Measurements from ENCODE around the gene PTPRS.
"Not testable (repeated sequence)": the region's sequence is repeated elsewhere in the genome, so short reads cannot be mapped to it uniquely, and the experiment has no call there.

PTPRS gene

DNA sequence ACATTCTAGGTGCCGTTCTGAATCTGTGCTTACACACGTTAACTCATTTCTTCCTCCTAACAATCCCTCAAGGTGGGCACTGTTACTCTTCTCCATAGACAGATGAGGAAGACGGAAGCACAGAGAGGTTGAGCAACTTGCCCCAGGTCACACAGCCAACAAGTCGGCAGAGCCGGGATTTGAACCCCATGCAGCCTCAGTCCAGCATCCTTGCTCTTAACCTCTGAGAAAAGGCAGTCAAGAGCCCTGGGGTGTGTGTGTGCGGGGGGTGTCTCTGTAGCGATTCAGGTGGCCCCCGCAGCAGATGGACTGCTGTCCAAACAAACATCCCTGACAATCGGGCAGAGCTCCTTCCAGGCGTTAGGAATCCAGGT is 6.3 kb downstream of the PTPRS start:
- Histone ChIP-seq H3K9me3 (ENCODE audit: low read depth, low read length) (no peaks in the 10 kb centered on the region), H3K9ac (ENCODE audit: insufficient read length) (no peak overlapping the region), H3K36me3 (ENCODE audit: insufficient read depth, low read length) (no peaks in the 10 kb centered on the region), H3K4me3 (no peak overlapping the region), H3K27ac (no peak overlapping the region)
- DNase-seq (ENCODE audit: low read depth, low spot score) = no peak
- TF ChIP-seq POLR2AphosphoS5 (IDR thresholded peaks at IDR 0.05; ENCODE audit: borderline replicate concordance, low read depth, low read length) (no peak), FOXP2 (optimal IDR thresholded peaks at IDR 0.05; ENCODE audit: control extremely low read depth, extremely low read length, insufficient read depth) (no peak), EZH2 (IDR thresholded peaks at IDR 0.05) (no peak)

DNA sequence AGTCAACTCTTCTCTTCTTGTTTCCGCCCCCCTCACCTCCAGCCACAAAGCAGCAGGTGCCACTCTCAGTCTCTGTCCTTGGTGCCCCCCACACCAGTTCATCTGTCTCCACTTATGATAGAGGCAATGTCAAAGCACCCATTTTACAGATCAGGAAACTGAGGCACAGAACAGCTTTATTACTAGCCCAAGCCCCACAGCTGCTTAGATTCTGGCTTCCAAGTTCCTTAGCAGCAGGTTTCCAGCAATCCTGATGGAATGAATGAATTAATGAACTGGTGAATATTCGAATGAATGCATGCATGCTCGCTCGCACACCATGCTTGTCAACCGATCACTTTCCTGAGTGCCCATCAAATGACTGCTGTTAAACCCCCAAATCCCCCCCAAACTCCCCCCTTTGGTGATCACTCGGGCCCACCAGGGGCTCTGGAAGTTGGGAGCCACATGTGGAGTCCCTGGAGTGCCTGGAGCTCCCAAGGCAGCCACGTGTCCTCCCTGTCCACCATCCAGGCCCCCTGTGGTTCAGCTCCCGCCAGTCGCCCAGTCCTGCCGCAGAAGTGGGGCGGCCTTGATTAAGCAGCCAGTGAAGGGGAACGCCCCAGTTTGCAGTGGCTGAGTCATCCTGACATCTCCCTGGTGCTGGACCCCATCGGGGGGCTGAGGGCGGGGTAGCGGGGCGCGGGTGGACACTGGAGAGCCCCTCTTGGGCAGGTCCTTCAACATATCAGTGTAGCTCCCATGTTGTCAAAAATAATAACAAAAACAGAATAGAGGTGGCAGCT is 6.8 kb downstream of the PTPRS start:
- H3K4me3 ChIP-seq = no peak overlapping the region
- TF ChIP-seq FOXP2 (optimal IDR thresholded peaks at IDR 0.05; ENCODE audit: control extremely low read depth, extremely low read length, insufficient read depth) (no peak), POLR2AphosphoS5 (IDR thresholded peaks at IDR 0.05; ENCODE audit: borderline replicate concordance, low read depth, low read length) (no peak)
- H3K36me3 ChIP-seq (ENCODE audit: insufficient read depth, low read length) = no peaks in the 10 kb centered on the region
- DNase-seq (ENCODE audit: low read depth, low spot score) = no peak
- no peak overlapping the region for H3K27ac ChIP-seq
- H3K9ac ChIP-seq (ENCODE audit: insufficient read length) = no peak overlapping the region
- H3K9me3 ChIP-seq (ENCODE audit: low read depth, low read length) = no peaks in the 10 kb centered on the region

DNA sequence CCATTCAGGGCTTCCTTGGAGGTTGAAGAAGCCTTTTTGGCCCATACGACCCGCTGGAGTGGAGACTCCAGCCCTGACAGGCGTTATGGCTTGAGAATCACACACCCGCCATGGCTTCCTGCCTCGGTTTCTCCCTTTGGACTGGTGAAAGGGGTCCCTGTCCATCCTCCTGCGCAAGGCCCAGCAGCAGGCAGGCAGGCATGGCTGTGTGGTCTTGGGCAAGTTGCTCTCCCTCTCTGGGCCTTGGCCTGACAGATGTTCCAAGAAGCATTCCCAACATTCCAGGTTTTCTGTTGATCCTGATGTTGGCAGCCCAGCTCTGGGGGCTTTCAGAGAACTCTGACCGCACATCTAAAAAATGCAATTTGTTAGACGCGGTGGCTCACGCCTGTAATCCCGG is 8.1 kb downstream of the PTPRS start:
- no peaks in the 10 kb centered on the region for H3K36me3 ChIP-seq (ENCODE audit: insufficient read depth, low read length)
- H3K27ac ChIP-seq = no peak overlapping the region
- no peak overlapping the region for H3K9ac ChIP-seq (ENCODE audit: insufficient read length)
- no peak for TF ChIP-seq FOXP2 (optimal IDR thresholded peaks at IDR 0.05; ENCODE audit: control extremely low read depth, extremely low read length, insufficient read depth)
- no peak for TF ChIP-seq EZH2 (IDR thresholded peaks at IDR 0.05)
- TF ChIP-seq POLR2AphosphoS5 (IDR thresholded peaks at IDR 0.05; ENCODE audit: borderline replicate concordance, low read depth, low read length) = no peak
- DNase-seq (ENCODE audit: low read depth, low spot score) = no peak
- no peak overlapping the region for H3K4me3 ChIP-seq
- no peaks in the 10 kb centered on the region for H3K9me3 ChIP-seq (ENCODE audit: low read depth, low read length)

DNA sequence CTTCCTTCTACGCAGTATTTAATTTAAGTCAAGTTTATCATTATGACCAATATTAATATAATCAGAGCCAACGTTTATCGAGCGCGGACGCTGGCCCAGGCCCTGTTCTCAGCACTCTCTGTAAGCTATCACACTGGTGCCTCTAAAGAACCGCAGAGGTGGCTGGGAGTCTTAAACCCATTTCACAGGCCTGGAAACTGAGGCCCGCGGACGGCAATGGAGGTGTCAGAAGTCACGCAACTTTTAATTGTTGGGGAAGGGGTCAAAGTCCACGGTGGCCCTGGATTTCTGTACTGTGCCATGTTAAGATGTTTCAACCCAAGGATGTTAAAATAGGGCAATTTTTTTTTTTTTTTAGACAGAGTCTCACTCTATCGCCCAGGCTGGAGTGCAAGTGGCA is 8.8 kb downstream of the PTPRS start:
- H3K36me3 ChIP-seq (ENCODE audit: insufficient read depth, low read length) = no peaks in the 10 kb centered on the region
- TF ChIP-seq POLR2AphosphoS5 (IDR thresholded peaks at IDR 0.05; ENCODE audit: borderline replicate concordance, low read depth, low read length) (no peak), FOXP2 (optimal IDR thresholded peaks at IDR 0.05; ENCODE audit: control extremely low read depth, extremely low read length, insufficient read depth) (no peak), EZH2 (IDR thresholded peaks at IDR 0.05) (no peak)
- H3K9ac ChIP-seq (ENCODE audit: insufficient read length) = no peak overlapping the region
- H3K27ac ChIP-seq = no peak overlapping the region
- no peak for DNase-seq (ENCODE audit: low read depth, low spot score)
- H3K9me3 ChIP-seq (ENCODE audit: low read depth, low read length) = no peaks in the 10 kb centered on the region
- no peak overlapping the region for H3K4me3 ChIP-seq

- H3K4me3 ChIP-seq = no peak overlapping the region
- no peak overlapping the region for H3K9ac ChIP-seq (ENCODE audit: insufficient read length)
- peaks cover under 1% of the 10 kb centered on the region; the same call in 1 of the 2 replicates for H3K36me3 ChIP-seq (ENCODE audit: insufficient read depth, low read length)
- DNase-seq (ENCODE audit: low read depth, low spot score) = no peak
- no peak overlapping the region for H3K27ac ChIP-seq
- no peak for TF ChIP-seq EZH2 (IDR thresholded peaks at IDR 0.05)
- TF ChIP-seq FOXP2 (optimal IDR thresholded peaks at IDR 0.05; ENCODE audit: control extremely low read depth, extremely low read length, insufficient read depth) = no peak
- TF ChIP-seq POLR2AphosphoS5 (IDR thresholded peaks at IDR 0.05; ENCODE audit: borderline replicate concordance, low read depth, low read length) = no peak
- H3K9me3 ChIP-seq (ENCODE audit: low read depth, low read length) = no peaks in the 10 kb centered on the region
These were observed 10.3 kb downstream of the PTPRS start for GRCh38 chr19:5330307-5330720.

- H3K36me3 ChIP-seq (ENCODE audit: insufficient read depth, low read length) = peaks cover 9% of the 10 kb centered on the region; the same call in 1 of the 2 replicates
- no peak overlapping the region for H3K27ac ChIP-seq
- no peak for DNase-seq (ENCODE audit: low read depth, low spot score)
- H3K9ac ChIP-seq (ENCODE audit: insufficient read length) = no peak overlapping the region
- no peaks in the 10 kb centered on the region for H3K9me3 ChIP-seq (ENCODE audit: low read depth, low read length)
- TF ChIP-seq FOXP2 (optimal IDR thresholded peaks at IDR 0.05; ENCODE audit: control extremely low read depth, extremely low read length, insufficient read depth) = no peak
- no peak for TF ChIP-seq POLR2AphosphoS5 (IDR thresholded peaks at IDR 0.05; ENCODE audit: borderline replicate concordance, low read depth, low read length)
- no peak for TF ChIP-seq EZH2 (IDR thresholded peaks at IDR 0.05)
- no peak overlapping the region for H3K4me3 ChIP-seq
These were observed 11.5 kb downstream of the PTPRS start for GRCh38 chr19:5329141-5329540.

- H3K9me3 ChIP-seq (ENCODE audit: low read depth, low read length); H3K9ac ChIP-seq (ENCODE audit: insufficient read length); H3K27ac ChIP-seq; DNase-seq (ENCODE audit: low read depth, low spot score); H3K36me3 ChIP-seq (ENCODE audit: insufficient read depth, low read length); H3K4me3 ChIP-seq: not testable (repeated sequence)
These were observed 12.2 kb downstream of the PTPRS start for GRCh38 chr19:5328407-5328806.

- Histone ChIP-seq H3K9ac (ENCODE audit: insufficient read length) (no peak overlapping the region), H3K9me3 (ENCODE audit: low read depth, low read length) (no peaks in the 10 kb centered on the region), H3K36me3 (ENCODE audit: insufficient read depth, low read length) (peaks cover 9% of the 10 kb centered on the region; the same call in 1 of the 2 replicates), H3K27ac (no peak overlapping the region), H3K4me3 (no peak overlapping the region)
- TF ChIP-seq FOXP2 (optimal IDR thresholded peaks at IDR 0.05; ENCODE audit: control extremely low read depth, extremely low read length, insufficient read depth) (no peak), EZH2 (IDR thresholded peaks at IDR 0.05) (no peak), POLR2AphosphoS5 (IDR thresholded peaks at IDR 0.05; ENCODE audit: borderline replicate concordance, low read depth, low read length) (no peak)
- DNase-seq (ENCODE audit: low read depth, low spot score) = no peak
These were observed 13.5 kb downstream of the PTPRS start for GRCh38 chr19:5326986-5327623.

Data from SK-N-MC (cell line).